Osteoblast (primary cell): ENCODE measurements around the gene LCA5. TPM values are rescaled to one million over a fixed set of nuclear protein-coding genes. Genes with fewer than 3 reads are reported as not detected.

Experiments used
- DNase-seq: peaks from one replicate; pipeline ENCODE4 v3.0.0; 2011; ENCODE audit warnings: low spot score, mixed read lengths; ENCODE audit not compliant: insufficient read length; ENCODE audit errors: missing footprints
- H2AFZ ChIP-seq: 2 replicates; pipeline ENCODE4 v1.6.0; 2011; ENCODE audit warnings: mild to moderate bottlenecking, low read length
- H3K27ac ChIP-seq: 2 replicates; pipeline ENCODE4 v1.5.1; 2011; ENCODE audit warnings: mild to moderate bottlenecking, low read depth, low read length, moderate library complexity
- H3K27me3 ChIP-seq: 2 replicates; pipeline ENCODE4 v1.6.0; 2012; ENCODE audit warnings: mild to moderate bottlenecking, control low read depth, inconsistent platforms, low read length, moderate library complexity; ENCODE audit not compliant: insufficient read depth
- H3K36me3 ChIP-seq: 2 replicates; pipeline ENCODE4 v1.5.1; 2011; ENCODE audit warnings: mild to moderate bottlenecking, low read length, control low read depth, moderate library complexity; ENCODE audit not compliant: insufficient read depth
- H3K4me1 ChIP-seq: 2 replicates; pipeline ENCODE4 v1.5.1; 2011; ENCODE audit warnings: mild to moderate bottlenecking, low read length, control low read depth, moderate library complexity; ENCODE audit not compliant: insufficient read depth
- H3K4me2 ChIP-seq: 2 replicates; pipeline ENCODE4 v1.6.0; 2011; ENCODE audit warnings: mild to moderate bottlenecking, low read length; ENCODE audit not compliant: insufficient read depth
- H3K4me3 ChIP-seq: fragments of 200-600 bp; sonication (generic); 3 replicates; pipeline ENCODE4 v1.5.1; 2012; ENCODE audit warnings: mild to moderate bottlenecking, low read length, inconsistent platforms; ENCODE audit not compliant: insufficient read depth
- H3K79me2 ChIP-seq: 2 replicates; pipeline ENCODE4 v1.6.0; 2012; ENCODE audit warnings: mild to moderate bottlenecking, low read length, control low read depth, inconsistent platforms; ENCODE audit not compliant: insufficient read depth
- H3K9me3 ChIP-seq: 2 replicates; pipeline ENCODE4 v1.5.1; 2011; ENCODE audit warnings: low read depth, low read length, control low read depth
- H4K20me1 ChIP-seq: 2 replicates; pipeline ENCODE4 v1.6.0; 2012; ENCODE audit warnings: mild to moderate bottlenecking, low read length, control low read depth; ENCODE audit not compliant: insufficient read depth
- total RNA-seq: library from RNA; depleted of rRNA; stranded (reverse); fragments of >200 nt; gene quantifications from 2 replicates; pipeline ENCODE4 v1.2.3, GENCODE V29; 2012
- TF ChIP-seq, protein P1 (sequence below): IDR thresholded peaks from 2 replicates; pipeline ENCODE4 v1.5.1; 2011; ENCODE audit warnings: mild to moderate bottlenecking, low read depth, low read length, moderate library complexity; ENCODE audit errors: extremely low read depth

LCA5 gene
- total RNA-seq, 1 donor = 10.1 TPM

DNA sequence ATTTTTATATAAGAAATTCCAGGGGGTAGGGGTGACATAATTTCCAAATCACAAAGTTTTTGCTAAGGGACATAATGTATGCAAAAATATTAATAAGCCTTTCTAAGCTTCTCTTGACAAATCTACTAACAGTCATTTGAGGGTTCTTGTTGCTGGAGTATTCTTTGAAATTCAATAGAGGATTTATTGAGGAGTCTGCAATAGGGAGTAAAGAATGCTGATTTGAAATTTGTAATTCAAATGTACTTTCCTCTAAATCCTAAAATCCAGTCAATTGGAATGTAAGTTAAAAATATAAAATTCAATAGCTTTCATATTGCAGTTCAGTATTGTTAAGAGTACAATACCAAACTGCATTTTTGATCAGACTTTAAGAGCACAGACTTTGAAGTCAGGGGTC lies 17.1 kb upstream of the LCA5 start:
- Histone ChIP-seq H3K4me2 (no peak overlapping the region), H3K79me2 (no peaks in the 10 kb centered on the region), H3K36me3 (peaks cover 3% of the 10 kb centered on the region), H3K9me3 (no peaks in the 10 kb centered on the region), H2AFZ (no peak overlapping the region), H3K4me3 (no peak overlapping the region), H3K4me1 (no peaks in the 10 kb centered on the region), H4K20me1 (no peaks in the 10 kb centered on the region), H3K27ac (no peak overlapping the region), H3K27me3 (no peaks in the 10 kb centered on the region)
- DNase-seq = no peak
- TF ChIP-seq, protein P1, sequence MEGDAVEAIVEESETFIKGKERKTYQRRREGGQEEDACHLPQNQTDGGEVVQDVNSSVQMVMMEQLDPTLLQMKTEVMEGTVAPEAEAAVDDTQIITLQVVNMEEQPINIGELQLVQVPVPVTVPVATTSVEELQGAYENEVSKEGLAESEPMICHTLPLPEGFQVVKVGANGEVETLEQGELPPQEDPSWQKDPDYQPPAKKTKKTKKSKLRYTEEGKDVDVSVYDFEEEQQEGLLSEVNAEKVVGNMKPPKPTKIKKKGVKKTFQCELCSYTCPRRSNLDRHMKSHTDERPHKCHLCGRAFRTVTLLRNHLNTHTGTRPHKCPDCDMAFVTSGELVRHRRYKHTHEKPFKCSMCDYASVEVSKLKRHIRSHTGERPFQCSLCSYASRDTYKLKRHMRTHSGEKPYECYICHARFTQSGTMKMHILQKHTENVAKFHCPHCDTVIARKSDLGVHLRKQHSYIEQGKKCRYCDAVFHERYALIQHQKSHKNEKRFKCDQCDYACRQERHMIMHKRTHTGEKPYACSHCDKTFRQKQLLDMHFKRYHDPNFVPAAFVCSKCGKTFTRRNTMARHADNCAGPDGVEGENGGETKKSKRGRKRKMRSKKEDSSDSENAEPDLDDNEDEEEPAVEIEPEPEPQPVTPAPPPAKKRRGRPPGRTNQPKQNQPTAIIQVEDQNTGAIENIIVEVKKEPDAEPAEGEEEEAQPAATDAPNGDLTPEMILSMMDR = no peak

DNA sequence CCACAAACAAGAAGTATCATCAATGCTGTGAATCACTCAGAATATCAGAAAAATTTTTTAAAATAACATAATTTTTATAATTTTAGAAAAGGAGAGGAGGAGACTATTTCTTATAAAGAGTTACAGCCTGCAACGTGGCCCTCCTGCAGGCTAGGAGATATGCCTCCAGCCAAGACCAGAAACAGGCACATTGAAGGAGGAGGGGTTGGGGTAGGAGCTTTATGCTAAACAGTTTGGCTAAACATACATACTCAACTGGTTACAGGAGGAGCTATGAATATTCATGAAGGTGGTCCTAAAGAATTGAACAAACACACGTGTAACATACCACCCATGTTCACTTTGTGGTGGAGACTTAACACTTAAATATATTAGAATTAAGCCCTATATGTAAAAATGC lies 14.2 kb upstream of the LCA5 start:
- Histone ChIP-seq H3K27ac (no peak overlapping the region), H3K27me3 (no peaks in the 10 kb centered on the region), H3K79me2 (no peaks in the 10 kb centered on the region), H3K36me3 (peaks cover 7% of the 10 kb centered on the region), H3K4me3 (no peak overlapping the region), H3K4me2 (no peak overlapping the region), H3K9me3 (no peaks in the 10 kb centered on the region), H3K4me1 (no peaks in the 10 kb centered on the region), H2AFZ (no peak overlapping the region), H4K20me1 (no peaks in the 10 kb centered on the region)
- DNase-seq = no peak
- TF ChIP-seq, protein P1 = no peak

DNA sequence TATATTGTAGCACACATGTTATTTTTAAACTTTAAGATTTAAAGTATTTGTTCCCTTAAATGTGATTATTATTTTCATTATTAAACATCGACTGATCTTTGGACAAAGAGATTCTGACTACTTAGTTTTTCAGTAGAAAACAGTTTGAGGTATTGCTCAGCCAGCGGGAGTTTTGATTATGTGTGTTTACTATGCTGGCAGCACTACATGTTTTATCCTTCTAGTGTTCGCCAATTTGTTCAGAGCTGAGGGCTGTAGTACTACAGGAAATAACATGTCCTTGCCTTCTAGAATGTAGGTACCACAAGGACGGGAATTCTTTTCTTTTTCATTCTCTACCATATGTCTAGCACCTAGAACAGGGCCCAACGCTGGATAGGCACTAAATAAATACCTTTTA lies 11.1 kb upstream of the LCA5 start:
- no peaks in the 10 kb centered on the region for H3K79me2 ChIP-seq
- no peak overlapping the region for H2AFZ ChIP-seq
- no peak overlapping the region for H3K27ac ChIP-seq
- H3K4me2 ChIP-seq = no peak overlapping the region
- H3K36me3 ChIP-seq = peaks cover 7% of the 10 kb centered on the region
- peaks cover 16% of the 10 kb centered on the region for H3K4me1 ChIP-seq
- TF ChIP-seq, protein P1 = no peak
- H3K4me3 ChIP-seq = no peak overlapping the region
- DNase-seq = no peak
- H3K9me3 ChIP-seq = no peaks in the 10 kb centered on the region
- H4K20me1 ChIP-seq = no peaks in the 10 kb centered on the region
- H3K27me3 ChIP-seq = no peaks in the 10 kb centered on the region

DNA sequence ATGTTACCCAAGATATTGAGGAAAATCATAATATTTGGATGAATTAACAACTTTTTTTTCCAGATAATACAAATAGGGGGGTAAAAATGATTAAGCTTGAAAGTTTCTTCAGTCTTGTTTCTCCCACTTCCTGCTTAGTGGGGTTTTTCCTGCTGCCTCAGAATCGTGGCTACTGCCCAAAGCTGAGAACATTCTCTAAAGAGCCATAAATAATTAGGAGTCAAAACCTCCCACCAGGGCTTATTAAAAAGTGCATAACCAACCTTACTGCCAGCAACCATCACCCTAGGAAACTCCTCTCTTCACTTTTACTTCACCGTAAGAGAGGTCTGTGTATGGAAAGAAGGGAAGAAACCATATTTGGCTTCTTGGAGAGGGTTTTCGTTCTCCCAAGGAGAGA lies 9.0 kb upstream of the LCA5 start:
- no peak overlapping the region for H2AFZ ChIP-seq
- no peaks in the 10 kb centered on the region for H4K20me1 ChIP-seq
- DNase-seq = no peak
- H3K4me3 ChIP-seq = no peak overlapping the region
- H3K27me3 ChIP-seq = no peaks in the 10 kb centered on the region
- H3K4me2 ChIP-seq = no peak overlapping the region
- H3K9me3 ChIP-seq = no peaks in the 10 kb centered on the region
- TF ChIP-seq, protein P1 = no peak
- H3K27ac ChIP-seq = peak overlapping the region; percentile 97
- H3K79me2 ChIP-seq = no peaks in the 10 kb centered on the region
- peaks cover 16% of the 10 kb centered on the region for H3K4me1 ChIP-seq
- peaks cover 7% of the 10 kb centered on the region for H3K36me3 ChIP-seq
